IMR-90 (cell line): ENCODE measurements around the gene ZNF397. TPM values are rescaled to one million over a fixed set of nuclear protein-coding genes. Genes with fewer than 3 reads are reported as not detected.

Source experiments
- ATAC-seq: fragments of 200-7000 bp; cut with Tn5 transposase; 2 replicates; pipeline ENCODE4 v1.9.1; 2020; ENCODE audit warnings: low read depth, mild to moderate bottlenecking, moderate library complexity
- BruUV-seq: library from RNA; stranded (reverse); fragments of 400-500 nt; replicated peaks from 2 replicates; lab custom pipeline; 2021; lab: Mats Ljungman, UMichigan
- CTCF ChIA-PET: fragments of 300-600 bp; formaldehyde crosslinking; extraction: SDS; loops from one replicate; lab custom pipeline; 2021; ENCODE audit warnings: antibody characterized with exemption; lab: Yijun Ruan, JAX
- POLR2A ChIA-PET: fragments of 300-600 bp; sonication (Branson Sonifier 250); formaldehyde crosslinking; loops from one replicate; lab custom pipeline; 2022; ENCODE audit warnings: antibody characterized with exemption; ENCODE audit not compliant: unreplicated experiment; lab: Charles Lee
- DNase-seq: peaks from one replicate; pipeline ENCODE4 v3.0.0; 2013
- H2AFZ ChIP-seq: replicated peaks from 2 replicates; pipeline ENCODE3; 2013; ENCODE audit warnings: low read length, mild to moderate bottlenecking; ENCODE audit not compliant: poor library complexity
- H2AK5ac ChIP-seq: 2 replicates; pipeline ENCODE4 v1.6.1; 2013; ENCODE audit warnings: low read depth, low read length, inconsistent platforms
- H2AK9ac ChIP-seq: replicated peaks from 2 replicates; pipeline ENCODE3; 2013; ENCODE audit warnings: mild to moderate bottlenecking, low read depth, low read length, moderate library complexity; ENCODE audit not compliant: poor library complexity
- H2BK120ac ChIP-seq: 2 replicates; pipeline ENCODE4 v1.6.1; 2013; ENCODE audit warnings: low read depth, low read length, inconsistent platforms
- H2BK15ac ChIP-seq: 3 replicates; pipeline ENCODE4 v1.6.1; 2013; ENCODE audit warnings: low read depth, low read length, inconsistent platforms
- H2BK20ac ChIP-seq: 2 replicates; pipeline ENCODE4 v1.6.1; 2013; ENCODE audit warnings: low read depth, mild to moderate bottlenecking, inconsistent platforms, low read length, moderate library complexity
- H2BK5ac ChIP-seq: 2 replicates; pipeline ENCODE4 v1.6.1; 2013; ENCODE audit warnings: mild to moderate bottlenecking, low read depth, low read length, inconsistent platforms; ENCODE audit not compliant: poor library complexity, severe bottlenecking
- H3K14ac ChIP-seq: replicated peaks from 2 replicates; pipeline ENCODE4 v1.6.1; 2013; ENCODE audit warnings: low read depth, low read length, inconsistent platforms
- H3K18ac ChIP-seq: 2 replicates; pipeline ENCODE4 v1.6.1; 2013; ENCODE audit warnings: low read depth, low read length, control low read depth
- H3K23ac ChIP-seq: 2 replicates; pipeline ENCODE4 v1.6.1; 2013; ENCODE audit warnings: low read depth, low read length, inconsistent platforms
- H3K27ac ChIP-seq: 2 replicates; pipeline ENCODE4 v1.5.1; 2013; ENCODE audit warnings: mild to moderate bottlenecking, control low read depth, low read length; ENCODE audit not compliant: insufficient read depth
- H3K27me3 ChIP-seq: 2 replicates; pipeline ENCODE4 v1.6.1; 2013; ENCODE audit warnings: low read length; ENCODE audit not compliant: control insufficient read depth, insufficient read depth
- H3K36me3 ChIP-seq: 2 replicates; pipeline ENCODE4 v1.6.1; 2013; ENCODE audit warnings: low read length, mixed read lengths; ENCODE audit not compliant: control insufficient read depth, insufficient read depth
- H3K4ac ChIP-seq: 2 replicates; pipeline ENCODE4 v1.6.1; 2013; ENCODE audit warnings: low read depth, low read length, inconsistent platforms
- H3K4me1 ChIP-seq: 2 replicates; pipeline ENCODE4 v1.6.1; 2013; ENCODE audit warnings: low read length, mixed read lengths; ENCODE audit not compliant: control insufficient read depth, insufficient read depth
- H3K4me2 ChIP-seq: 2 replicates; pipeline ENCODE4 v1.6.1; 2013; ENCODE audit warnings: low read depth, mild to moderate bottlenecking, control low read depth, low read length, moderate library complexity
- H3K4me3 ChIP-seq: 2 replicates; pipeline ENCODE4 v1.5.1; 2013; ENCODE audit warnings: low read depth, mild to moderate bottlenecking, control low read depth, low read length, moderate library complexity; ENCODE audit not compliant: insufficient read depth
- H3K56ac ChIP-seq: 2 replicates; pipeline ENCODE4 v1.6.1; 2013; ENCODE audit warnings: low read length, inconsistent platforms; ENCODE audit not compliant: insufficient read depth; ENCODE audit errors: extremely low read depth
- H3K79me1 ChIP-seq, 2 experiments: 2 replicates each; pipeline ENCODE4 v1.6.1; 2013; ENCODE audit warnings: low read length in 2 of 2, inconsistent platforms in 1 of 2, low read depth in 1 of 2
- H3K9ac ChIP-seq: 2 replicates; pipeline ENCODE4 v1.6.1; 2013; ENCODE audit warnings: low read depth, low read length, control low read depth
- H3K9me1 ChIP-seq: 2 replicates; pipeline ENCODE4 v1.6.1; 2013; ENCODE audit warnings: low read length, inconsistent platforms; ENCODE audit not compliant: insufficient read depth
- H3K9me3 ChIP-seq: 2 replicates; pipeline ENCODE4 v1.6.1; 2013; ENCODE audit warnings: low read length; ENCODE audit not compliant: control insufficient read depth, insufficient read depth
- H4K20me1 ChIP-seq: 2 replicates; pipeline ENCODE4 v1.6.1; 2013; ENCODE audit warnings: low read length, inconsistent platforms; ENCODE audit not compliant: insufficient read depth
- H4K5ac ChIP-seq: 2 replicates; pipeline ENCODE4 v1.6.1; 2013; ENCODE audit warnings: mild to moderate bottlenecking, low read depth, low read length, control low read depth
- H4K8ac ChIP-seq, 2 experiments: 2 replicates each; pipeline ENCODE4 v1.6.1; 2013; ENCODE audit warnings: low read depth in 2 of 2, low read length in 2 of 2, control low read depth in 1 of 2, inconsistent platforms in 1 of 2
- H4K91ac ChIP-seq: 2 replicates; pipeline ENCODE4 v1.6.1; 2013; ENCODE audit warnings: low read depth, low read length, inconsistent platforms; ENCODE audit not compliant: insufficient read depth
- FOS ChIP-seq: fragments of 150-350 bp; IDR thresholded peaks from 2 replicates; pipeline ENCODE4 v1.6.1; 2016; ENCODE audit warnings: low read depth, low read length
- MAFK ChIP-seq: IDR thresholded peaks from 2 replicates; pipeline ENCODE4 v1.6.1; 2012; ENCODE audit warnings: low read depth, low read length, improper control_type of control experiment
- POLR2A ChIP-seq: IDR thresholded peaks from 2 replicates; pipeline ENCODE4 v1.6.1; 2012; ENCODE audit warnings: mild to moderate bottlenecking, low read depth, low read length
- RAD21 ChIP-seq: IDR thresholded peaks from 2 replicates; pipeline ENCODE4 v1.6.1; 2012; ENCODE audit warnings: low read length, improper control_type of control experiment
- WGBS, 2 experiments: methylation state at CpG; one replicate each; pipeline versions ENCODE4 v1.1.5 to v1.1.7; 2013; ENCODE audit warnings: missing lambda C conversion rate in 2 of 2; ENCODE audit not compliant: insufficient read length in 1 of 2; ENCODE audit errors: extremely low coverage in 2 of 2; 5-methylcytosine and 5-hydroxymethylcytosine counted together
- dilution Hi-C: fragments of 300-500 bp; cut with HindIII; formaldehyde crosslinking; loops from one replicate; pipeline ENCODE4 v1.14.3; 2018; ENCODE audit warnings: low sequenced_read_pairs; ENCODE audit not compliant: unreplicated experiment
- in situ Hi-C: fragments of 300-500 bp; cut with MboI; formaldehyde crosslinking; loops from 3 replicates; pipeline ENCODE4 v1.14.3; 2019; ENCODE audit warnings: low sequenced_read_pairs, inconsistent platforms, mixed read lengths
- intact Hi-C: fragments of 100-400 bp; cut with micrococcal nuclease; formaldehyde crosslinking; loops from 2 replicates; pipeline ENCODE4 v1.10.0; 2022
- polyA plus RNA-seq, 3 experiments: library from polyadenylated mRNA; depleted of rRNA; stranded (reverse); fragments of >200 nt; gene quantifications; 2 replicates each; pipeline ENCODE4 v1.2.3, GENCODE V29; 2012; ENCODE audit warnings: low replicate concordance in 1 of 3
- total RNA-seq: library from RNA; depleted of rRNA; stranded (reverse); fragments of >200 nt; gene quantifications from 2 replicates; pipeline ENCODE4 v1.2.3, GENCODE V29; 2012
- TF ChIP-seq, protein P1 (sequence below): conservative IDR thresholded peaks from 2 replicates; pipeline ENCODE4 v1.5.1; 2012; ENCODE audit warnings: mild to moderate bottlenecking, low read depth, low read length, improper control_type of control experiment

ZNF397 gene
- total and polyA plus RNA-seq, 2 of the 4 experiments (the other 2 are of a cell fraction) = 5.5 to 9.9 TPM

DNA sequence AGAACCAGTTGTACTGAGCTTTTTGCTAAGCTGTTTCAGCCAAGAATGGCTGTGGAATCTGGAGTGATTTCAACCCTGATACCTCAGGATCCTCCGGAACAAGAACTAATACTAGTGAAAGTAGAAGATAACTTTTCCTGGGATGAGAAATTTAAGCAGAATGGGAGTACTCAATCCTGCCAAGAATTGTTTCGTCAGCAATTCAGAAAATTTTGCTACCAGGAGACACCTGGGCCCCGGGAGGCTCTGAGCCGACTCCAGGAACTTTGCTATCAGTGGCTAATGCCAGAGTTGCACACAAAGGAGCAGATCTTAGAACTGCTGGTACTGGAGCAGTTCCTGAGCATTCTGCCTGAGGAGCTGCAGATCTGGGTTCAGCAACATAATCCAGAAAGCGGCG is 1.6 kb downstream of the ZNF397 start:
- Histone ChIP-seq H2BK20ac (no peak overlapping the region), H3K14ac (no peak overlapping the region), H4K8ac (no peak overlapping the region), H3K27ac (no peak overlapping the region), H3K4me3 (no peak overlapping the region), H3K27me3 (no peaks in the 10 kb centered on the region), H2BK15ac (no peak overlapping the region), H2AK9ac (no peak overlapping the region), H3K4me1 (peaks cover 2% of the 10 kb centered on the region; the same call in 1 of the 2 replicates), H4K20me1 (no peaks in the 10 kb centered on the region), H3K79me1 (peaks cover 8 to 10% of the 10 kb centered on the region in 2 experiments), H3K23ac (no peak overlapping the region), H3K56ac (no peak overlapping the region), H2BK5ac (no peak overlapping the region), H3K4ac (no peak overlapping the region), H3K9ac (no peak overlapping the region), H4K91ac (no peak overlapping the region), H3K4me2 (no peak overlapping the region), H2AK5ac (no peak overlapping the region), H3K18ac (no peak overlapping the region), H3K9me1 (no peaks in the 10 kb centered on the region), H3K36me3 (peaks cover 39% of the 10 kb centered on the region), H4K5ac (no peak overlapping the region), H3K9me3 (peaks cover 27% of the 10 kb centered on the region), H2BK120ac (no peak overlapping the region), H2AFZ (no peak overlapping the region)
- intact Hi-C loops = loop anchor here (5.0 kb wide), 1 partner anchor 50 kb away; the partner anchor contains the start of gene ZSCAN30
- WGBS, 2 experiments = 90% methylated on average over 3 of the region's 6 CpGs; no CpG with 5 or more reads in 1 of the 2 experiments
- TF ChIP-seq FOS (no peak), POLR2A (no peak), MAFK (0 out of 2 replicates have a peak, but pooled peaks have one; percentile 14), RAD21 (no peak)
- TF ChIP-seq, protein P1, sequence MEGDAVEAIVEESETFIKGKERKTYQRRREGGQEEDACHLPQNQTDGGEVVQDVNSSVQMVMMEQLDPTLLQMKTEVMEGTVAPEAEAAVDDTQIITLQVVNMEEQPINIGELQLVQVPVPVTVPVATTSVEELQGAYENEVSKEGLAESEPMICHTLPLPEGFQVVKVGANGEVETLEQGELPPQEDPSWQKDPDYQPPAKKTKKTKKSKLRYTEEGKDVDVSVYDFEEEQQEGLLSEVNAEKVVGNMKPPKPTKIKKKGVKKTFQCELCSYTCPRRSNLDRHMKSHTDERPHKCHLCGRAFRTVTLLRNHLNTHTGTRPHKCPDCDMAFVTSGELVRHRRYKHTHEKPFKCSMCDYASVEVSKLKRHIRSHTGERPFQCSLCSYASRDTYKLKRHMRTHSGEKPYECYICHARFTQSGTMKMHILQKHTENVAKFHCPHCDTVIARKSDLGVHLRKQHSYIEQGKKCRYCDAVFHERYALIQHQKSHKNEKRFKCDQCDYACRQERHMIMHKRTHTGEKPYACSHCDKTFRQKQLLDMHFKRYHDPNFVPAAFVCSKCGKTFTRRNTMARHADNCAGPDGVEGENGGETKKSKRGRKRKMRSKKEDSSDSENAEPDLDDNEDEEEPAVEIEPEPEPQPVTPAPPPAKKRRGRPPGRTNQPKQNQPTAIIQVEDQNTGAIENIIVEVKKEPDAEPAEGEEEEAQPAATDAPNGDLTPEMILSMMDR = no peak
- BruUV-seq = no TSS peak
- POLR2A ChIA-PET = no interaction called here
- dilution Hi-C loops = no loop called here
- DNase-seq = no peak
- ATAC-seq = no peak
- in situ Hi-C loops = loop anchor here (5.0 to 25.0 kb wide), 3 partner anchors 50 to 720 kb away; partner anchors contain the start of genes RMP24, ZNF24 and ZSCAN30
- CTCF ChIA-PET = no interaction called here
